ENCODE results near the gene PTPRH. TPM values are rescaled to one million over a fixed set of nuclear protein-coding genes. Genes with fewer than 3 reads are reported as not detected.

The PTPRH gene
- total RNA-seq, 1 experiment from 2014 or later, result 15.9 TPM

DNA sequence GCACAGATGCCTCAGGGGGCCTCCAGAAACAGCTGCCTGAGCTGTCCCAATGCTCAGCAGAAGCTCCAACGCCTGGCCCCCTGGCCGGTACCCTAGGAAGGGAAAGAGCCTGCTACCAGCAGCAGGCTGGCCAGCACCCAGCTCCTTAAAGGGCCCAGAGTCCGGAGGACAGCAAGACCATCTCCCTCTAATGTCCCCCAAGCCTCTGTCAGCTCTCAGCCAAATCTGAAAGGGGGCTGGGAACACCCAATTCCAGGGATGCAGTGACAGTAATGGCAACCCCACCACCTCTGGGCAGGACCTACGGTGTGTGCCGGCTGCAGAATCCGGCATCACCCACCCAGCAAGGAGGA, 45.3 kb upstream of the PTPRH start:
- no peaks in the 10 kb centered on the region for H4K20me1 ChIP-seq (ENCODE audit: insufficient read depth)
- no TSS peak for BruUV-seq (replicated peaks)
- H3K9me3 ChIP-seq (ENCODE audit: control insufficient read depth in 1 of 2, insufficient read depth in 1 of 2, low read depth in 1 of 2, low read length in 2 of 2), result no peaks in the 10 kb centered on the region
- peaks cover 2 to 9% of the 10 kb centered on the region in 2 experiments; a peak in 3 of 4 replicates for H3K36me3 ChIP-seq (ENCODE audit: control insufficient read depth in 1 of 2, insufficient read depth in 2 of 2, low read length in 2 of 2)
- CTCF ChIA-PET, result no interaction called here
- H3K9me2 ChIP-seq (ENCODE audit: insufficient read depth), result no peaks in the 10 kb centered on the region
- peaks cover 9 to 31% of the 10 kb centered on the region in 2 experiments for H3K4me1 ChIP-seq (ENCODE audit: control insufficient read depth in 1 of 2, insufficient read depth in 2 of 2, low read length in 2 of 2)
- H3K4me2 ChIP-seq (ENCODE audit: low read length), result no peak overlapping the region
- H3K27me3 ChIP-seq (ENCODE audit: insufficient read depth, low read length), result no peaks in the 10 kb centered on the region
- H2AFZ ChIP-seq (ENCODE audit: low read depth, low read length, poor library complexity, severe bottlenecking), result no peak overlapping the region
- no peak overlapping the region for H3K4me3 ChIP-seq (replicated peaks in 1 of 2; ENCODE audit: low read depth in 1 of 2, low read length in 2 of 2)
- POLR2A ChIA-PET, result no interaction called here
- intact Hi-C loops (cut with micrococcal nuclease), result no loop called here
- TF ChIP-seq CEBPB (IDR thresholded peaks at IDR 0.05; ENCODE audit: low read depth) (no peak), CBX3 (IDR thresholded peaks at IDR 0.05; ENCODE audit: low read depth) (no peak), RAD21 (IDR thresholded peaks at IDR 0.05; ENCODE audit: low read depth) (no peak), POLR2AphosphoS5 (IDR thresholded peaks at IDR 0.05; ENCODE audit: low read depth, low read length) (no peak), ZFX (IDR thresholded peaks at IDR 0.05) (no peak), EZH2 (IDR thresholded peaks at IDR 0.05) (no peak), SRF (IDR thresholded peaks at IDR 0.05; ENCODE audit: low read depth) (no peak), SIN3A (IDR thresholded peaks at IDR 0.05; ENCODE audit: low read depth) (no peak), SP1 (IDR thresholded peaks at IDR 0.05; ENCODE audit: low read depth) (no peak), TCF7L2 (IDR thresholded peaks at IDR 0.05; ENCODE audit: borderline replicate concordance, extremely low read depth, insufficient read depth, insufficient read length) (no peak)
- TF ChIP-seq, protein P1, sequence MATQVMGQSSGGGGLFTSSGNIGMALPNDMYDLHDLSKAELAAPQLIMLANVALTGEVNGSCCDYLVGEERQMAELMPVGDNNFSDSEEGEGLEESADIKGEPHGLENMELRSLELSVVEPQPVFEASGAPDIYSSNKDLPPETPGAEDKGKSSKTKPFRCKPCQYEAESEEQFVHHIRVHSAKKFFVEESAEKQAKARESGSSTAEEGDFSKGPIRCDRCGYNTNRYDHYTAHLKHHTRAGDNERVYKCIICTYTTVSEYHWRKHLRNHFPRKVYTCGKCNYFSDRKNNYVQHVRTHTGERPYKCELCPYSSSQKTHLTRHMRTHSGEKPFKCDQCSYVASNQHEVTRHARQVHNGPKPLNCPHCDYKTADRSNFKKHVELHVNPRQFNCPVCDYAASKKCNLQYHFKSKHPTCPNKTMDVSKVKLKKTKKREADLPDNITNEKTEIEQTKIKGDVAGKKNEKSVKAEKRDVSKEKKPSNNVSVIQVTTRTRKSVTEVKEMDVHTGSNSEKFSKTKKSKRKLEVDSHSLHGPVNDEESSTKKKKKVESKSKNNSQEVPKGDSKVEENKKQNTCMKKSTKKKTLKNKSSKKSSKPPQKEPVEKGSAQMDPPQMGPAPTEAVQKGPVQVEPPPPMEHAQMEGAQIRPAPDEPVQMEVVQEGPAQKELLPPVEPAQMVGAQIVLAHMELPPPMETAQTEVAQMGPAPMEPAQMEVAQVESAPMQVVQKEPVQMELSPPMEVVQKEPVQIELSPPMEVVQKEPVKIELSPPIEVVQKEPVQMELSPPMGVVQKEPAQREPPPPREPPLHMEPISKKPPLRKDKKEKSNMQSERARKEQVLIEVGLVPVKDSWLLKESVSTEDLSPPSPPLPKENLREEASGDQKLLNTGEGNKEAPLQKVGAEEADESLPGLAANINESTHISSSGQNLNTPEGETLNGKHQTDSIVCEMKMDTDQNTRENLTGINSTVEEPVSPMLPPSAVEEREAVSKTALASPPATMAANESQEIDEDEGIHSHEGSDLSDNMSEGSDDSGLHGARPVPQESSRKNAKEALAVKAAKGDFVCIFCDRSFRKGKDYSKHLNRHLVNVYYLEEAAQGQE (IDR thresholded peaks at IDR 0.05; ENCODE audit: low read depth), result no peak
- TF ChIP-seq, protein P2, sequence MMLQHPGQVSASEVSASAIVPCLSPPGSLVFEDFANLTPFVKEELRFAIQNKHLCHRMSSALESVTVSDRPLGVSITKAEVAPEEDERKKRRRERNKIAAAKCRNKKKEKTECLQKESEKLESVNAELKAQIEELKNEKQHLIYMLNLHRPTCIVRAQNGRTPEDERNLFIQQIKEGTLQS (IDR thresholded peaks at IDR 0.05), result no peak
- TF ChIP-seq, protein P3, sequence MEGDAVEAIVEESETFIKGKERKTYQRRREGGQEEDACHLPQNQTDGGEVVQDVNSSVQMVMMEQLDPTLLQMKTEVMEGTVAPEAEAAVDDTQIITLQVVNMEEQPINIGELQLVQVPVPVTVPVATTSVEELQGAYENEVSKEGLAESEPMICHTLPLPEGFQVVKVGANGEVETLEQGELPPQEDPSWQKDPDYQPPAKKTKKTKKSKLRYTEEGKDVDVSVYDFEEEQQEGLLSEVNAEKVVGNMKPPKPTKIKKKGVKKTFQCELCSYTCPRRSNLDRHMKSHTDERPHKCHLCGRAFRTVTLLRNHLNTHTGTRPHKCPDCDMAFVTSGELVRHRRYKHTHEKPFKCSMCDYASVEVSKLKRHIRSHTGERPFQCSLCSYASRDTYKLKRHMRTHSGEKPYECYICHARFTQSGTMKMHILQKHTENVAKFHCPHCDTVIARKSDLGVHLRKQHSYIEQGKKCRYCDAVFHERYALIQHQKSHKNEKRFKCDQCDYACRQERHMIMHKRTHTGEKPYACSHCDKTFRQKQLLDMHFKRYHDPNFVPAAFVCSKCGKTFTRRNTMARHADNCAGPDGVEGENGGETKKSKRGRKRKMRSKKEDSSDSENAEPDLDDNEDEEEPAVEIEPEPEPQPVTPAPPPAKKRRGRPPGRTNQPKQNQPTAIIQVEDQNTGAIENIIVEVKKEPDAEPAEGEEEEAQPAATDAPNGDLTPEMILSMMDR (IDR thresholded peaks at IDR 0.05 in 2 of 3, conservative IDR thresholded peaks at IDR 0.05 in 1 of 3; ENCODE audit: borderline replicate concordance in 1 of 3, insufficient read depth in 1 of 3, low read depth in 2 of 3, low read length in 2 of 3), result no peak
- TF ChIP-seq, protein P4, sequence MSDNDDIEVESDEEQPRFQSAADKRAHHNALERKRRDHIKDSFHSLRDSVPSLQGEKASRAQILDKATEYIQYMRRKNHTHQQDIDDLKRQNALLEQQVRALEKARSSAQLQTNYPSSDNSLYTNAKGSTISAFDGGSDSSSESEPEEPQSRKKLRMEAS (IDR thresholded peaks at IDR 0.05), result no peak
- ATAC-seq, result no peak
- DNase-seq (ENCODE audit: low read depth, low spot score), result no peak
- H3K79me2 ChIP-seq (ENCODE audit: insufficient read depth, low read length), result peaks cover 91% of the 10 kb centered on the region
- H3K27ac ChIP-seq (ENCODE audit: low read depth, low read length), result no peak overlapping the region; the same call in 1 of the 2 replicates
- RAD21 ChIA-PET (ENCODE audit: low non-redundant PET in 1 of 2, low total read pairs in 2 of 2, uncharacterized antibody in 2 of 2, unreplicated experiment in 2 of 2), result no interaction called here
- no peak overlapping the region for H3K9ac ChIP-seq (ENCODE audit: low read length)
